GM10248 (cell line): ENCODE measurements around the gene PLA2G2A.

Experiments
- CTCF ChIA-PET: fragments of 300-600 bp; sonication (Branson Sonifier 250); formaldehyde crosslinking; extraction: SDS; loops from one replicate; lab custom pipeline; 2021; ENCODE audit warnings: antibody characterized with exemption; lab: Yijun Ruan, JAX
- POLR2A ChIA-PET: fragments of 350-650 bp; sonication (Branson Sonifier 250); formaldehyde crosslinking; extraction: SDS; loops from one replicate; lab custom pipeline; 2020; ENCODE audit warnings: antibody characterized with exemption; lab: Yijun Ruan, JAX
- DNase-seq: peaks from one replicate; pipeline ENCODE4 v3.0.0; 2012; ENCODE audit errors: extremely low spot score
- TF ChIP-seq, protein P1 (sequence below): IDR thresholded peaks from 2 replicates; pipeline ENCODE4 v1.5.1; 2012; ENCODE audit warnings: mild to moderate bottlenecking, low read depth; ENCODE audit errors: extremely low read depth, missing control alignments, control extremely low read depth

PLA2G2A gene

DNA sequence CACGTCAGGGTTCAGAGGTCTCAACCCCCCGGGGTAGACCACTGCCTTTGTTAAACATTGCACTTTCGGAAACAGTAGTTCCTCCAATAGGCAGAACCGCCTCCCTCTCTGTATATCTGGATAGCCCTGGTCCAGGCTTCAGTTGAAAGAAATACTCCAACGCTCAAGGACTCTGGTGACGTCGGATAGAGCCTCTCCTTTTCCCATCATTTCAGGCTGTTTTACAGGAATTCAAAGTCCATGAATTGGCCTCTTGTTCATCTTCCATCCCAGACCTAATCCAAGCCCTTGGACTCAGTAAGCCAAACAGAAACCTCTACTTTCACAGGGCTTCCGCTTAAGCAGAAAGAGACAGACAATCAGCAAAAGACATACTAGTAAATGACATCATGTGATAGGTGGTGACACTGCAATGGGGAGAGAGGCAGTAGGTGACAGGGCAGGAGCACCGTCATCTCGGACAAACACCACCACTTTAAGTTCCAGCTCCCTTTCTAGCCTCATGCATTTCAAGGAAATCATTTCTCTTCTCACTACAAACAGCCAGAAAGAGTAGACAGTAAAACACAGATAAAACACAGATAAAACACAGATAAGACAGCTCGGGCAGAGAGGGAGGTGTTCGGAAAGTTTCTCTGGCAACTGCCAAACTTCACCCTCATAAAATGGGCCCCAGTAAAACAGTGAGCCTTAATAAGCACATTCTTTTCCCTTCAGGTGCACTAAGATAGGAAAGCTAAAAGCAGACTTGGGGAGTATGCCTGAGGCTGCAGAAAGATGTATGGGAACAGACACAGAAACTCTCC, 2.3 kb upstream of the PLA2G2A start:
- POLR2A ChIA-PET, result no interaction called here
- CTCF ChIA-PET, result no interaction called here
- TF ChIP-seq, protein P1, sequence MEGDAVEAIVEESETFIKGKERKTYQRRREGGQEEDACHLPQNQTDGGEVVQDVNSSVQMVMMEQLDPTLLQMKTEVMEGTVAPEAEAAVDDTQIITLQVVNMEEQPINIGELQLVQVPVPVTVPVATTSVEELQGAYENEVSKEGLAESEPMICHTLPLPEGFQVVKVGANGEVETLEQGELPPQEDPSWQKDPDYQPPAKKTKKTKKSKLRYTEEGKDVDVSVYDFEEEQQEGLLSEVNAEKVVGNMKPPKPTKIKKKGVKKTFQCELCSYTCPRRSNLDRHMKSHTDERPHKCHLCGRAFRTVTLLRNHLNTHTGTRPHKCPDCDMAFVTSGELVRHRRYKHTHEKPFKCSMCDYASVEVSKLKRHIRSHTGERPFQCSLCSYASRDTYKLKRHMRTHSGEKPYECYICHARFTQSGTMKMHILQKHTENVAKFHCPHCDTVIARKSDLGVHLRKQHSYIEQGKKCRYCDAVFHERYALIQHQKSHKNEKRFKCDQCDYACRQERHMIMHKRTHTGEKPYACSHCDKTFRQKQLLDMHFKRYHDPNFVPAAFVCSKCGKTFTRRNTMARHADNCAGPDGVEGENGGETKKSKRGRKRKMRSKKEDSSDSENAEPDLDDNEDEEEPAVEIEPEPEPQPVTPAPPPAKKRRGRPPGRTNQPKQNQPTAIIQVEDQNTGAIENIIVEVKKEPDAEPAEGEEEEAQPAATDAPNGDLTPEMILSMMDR, result no peak
- peak; percentile 0 for DNase-seq

DNA sequence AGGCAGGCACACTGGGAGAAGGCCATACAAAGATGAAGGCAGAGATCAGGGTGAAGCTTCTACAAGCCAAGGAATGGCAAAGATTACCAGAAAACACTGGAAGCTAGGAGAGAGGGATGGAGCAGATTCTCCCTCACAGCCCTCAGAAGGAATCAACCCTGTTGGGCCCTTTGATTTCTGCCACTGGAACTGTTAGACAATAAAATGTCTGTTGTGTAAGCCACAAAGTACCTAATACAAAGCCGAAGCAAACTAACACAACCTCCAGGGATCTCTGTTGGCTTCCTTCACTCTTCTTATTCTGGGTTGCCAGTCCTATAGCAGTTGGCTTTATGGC, 1.7 kb upstream of the PLA2G2A start:
- TF ChIP-seq, protein P1, result no peak
- DNase-seq, result peak; percentile 1
- ChIA-PET CTCF (interaction anchor here (1.5 kb wide), 1 partner anchor 99 kb away, joined by 3 read pairs; the partner anchor contains the start of gene OTUD3), POLR2A (no interaction called here)

DNA sequence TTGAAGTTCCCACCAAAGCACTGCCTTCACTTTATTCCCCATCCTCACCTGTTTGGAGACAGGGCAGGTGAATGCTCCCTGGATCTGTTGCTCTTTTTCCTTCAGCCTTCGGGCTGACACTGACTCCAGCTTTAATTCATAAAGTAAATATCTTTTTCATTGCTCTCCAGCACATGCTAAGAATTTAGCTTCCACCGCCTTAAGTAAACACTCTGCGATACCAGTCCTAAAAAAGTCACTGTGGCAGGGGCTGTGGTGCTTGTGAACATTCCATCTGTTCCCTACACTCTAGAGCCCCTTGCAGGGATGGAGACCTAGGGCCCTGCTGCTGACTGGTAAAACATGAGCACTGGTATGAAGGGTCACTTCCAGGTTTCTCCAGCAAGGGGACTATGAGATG, 896 bp upstream of the PLA2G2A start:
- ChIA-PET POLR2A (interaction anchor here (0.5 to 0.6 kb wide), 2 partner anchors 95 to 169 kb away, joined by 3 to 7 read pairs; no protein-coding TSS in a partner anchor), CTCF (interaction anchor here (0.5 to 1.5 kb wide), 2 partner anchors 98 to 232 kb away, joined by 3 read pairs; partner anchors contain the start of gene OTUD3)
- TF ChIP-seq, protein P1, result no peak
- no peak for DNase-seq

DNA sequence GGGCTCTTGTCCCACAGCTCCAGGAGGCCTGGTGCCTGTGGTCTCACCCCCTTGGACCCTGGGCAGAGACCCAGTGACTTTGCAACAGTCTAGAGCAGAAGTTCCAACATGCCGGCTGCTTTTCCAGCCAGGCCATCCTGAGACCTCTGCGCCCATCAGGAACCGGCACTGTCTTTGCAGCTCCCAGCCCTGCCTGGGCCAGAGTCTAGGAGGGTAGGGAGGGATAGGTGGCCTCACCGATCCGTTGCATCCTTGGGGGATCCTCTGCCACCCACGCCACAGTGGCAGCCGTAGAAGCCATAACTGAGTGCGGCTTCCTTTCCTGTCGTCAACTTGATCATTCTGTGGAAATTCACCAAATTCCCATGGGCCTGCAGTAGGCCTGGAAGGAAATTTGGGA, 1.3 kb downstream of the PLA2G2A start:
- TF ChIP-seq, protein P1, result no peak
- POLR2A ChIA-PET, result no interaction called here
- no peak for DNase-seq
- CTCF ChIA-PET, result no interaction called here

DNA sequence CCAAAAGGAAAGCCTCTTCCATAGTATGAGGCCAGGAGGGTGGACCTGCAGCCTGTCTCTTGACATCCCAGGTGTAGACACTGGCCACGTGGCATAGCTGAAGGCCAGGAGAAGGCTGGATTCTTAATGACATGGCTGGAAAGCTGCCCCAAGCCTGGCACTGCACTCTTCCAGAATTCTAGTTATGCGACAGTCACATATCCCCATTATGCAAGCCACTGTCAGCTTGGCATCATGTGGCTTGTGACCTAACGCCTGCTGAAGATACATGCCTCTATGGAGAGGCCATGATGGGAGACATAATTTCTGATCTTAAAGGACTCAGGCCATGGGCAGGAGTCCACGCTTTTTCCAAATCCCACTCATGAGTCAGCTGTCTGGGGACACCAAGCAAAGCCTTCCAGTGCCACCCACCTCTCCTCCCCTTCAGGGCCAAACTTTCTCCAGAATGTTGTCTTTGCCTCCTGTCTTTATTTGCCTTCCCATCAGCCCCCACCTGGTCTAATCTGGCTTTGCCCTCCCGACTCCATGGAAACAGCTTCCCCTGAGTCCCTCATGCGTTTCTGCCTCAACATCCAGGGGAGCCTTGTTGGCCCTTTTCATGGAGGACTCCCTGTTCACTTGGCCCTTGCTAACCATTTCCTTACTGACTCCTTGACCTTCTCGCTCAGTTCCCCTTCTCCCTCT, 3.0 kb downstream of the PLA2G2A start:
- POLR2A ChIA-PET, result no interaction called here

More for the DNA sequence above, 3.0 kb downstream of the PLA2G2A start:
- TF ChIP-seq, protein P1, result no peak
- CTCF ChIA-PET, result interaction anchor here (1.2 to 2.6 kb wide), 4 partner anchors 10 to 177 kb away, joined by 3 to 9 read pairs (median 4); no protein-coding TSS in a partner anchor
- DNase-seq, result no peak
